Measurements from ENCODE around the gene ARHGAP24. TPM values are rescaled to one million over a fixed set of nuclear protein-coding genes. Genes with fewer than 3 reads are reported as not detected.
"Not testable (repeated sequence)": the region's sequence is repeated elsewhere in the genome, so short reads cannot be mapped to it uniquely, and the experiment has no call there.

Gene ARHGAP24
- total and polyA plus RNA-seq, 9 donors = 6.6 to 16.7 (median 10.0) TPM

DNA sequence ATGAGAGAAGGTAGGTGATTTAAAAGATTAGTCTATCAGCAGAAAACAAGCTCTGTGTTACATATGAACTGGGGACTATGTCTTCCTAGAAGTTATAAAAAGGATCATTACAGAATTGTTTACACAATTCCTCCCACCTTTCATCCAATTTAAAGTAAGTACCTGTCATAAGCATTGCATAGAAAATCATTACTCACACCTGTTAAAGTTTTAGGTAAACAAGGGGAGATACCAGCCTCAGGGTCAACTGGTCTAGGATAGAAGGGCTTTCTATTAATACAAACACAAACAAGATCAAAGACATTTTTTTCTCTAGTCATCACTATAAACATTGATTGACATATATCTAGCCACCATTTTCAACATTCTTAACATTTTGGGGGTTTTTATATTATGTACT is 333.9 kb downstream of the ARHGAP24 start:
- H3K27me3 ChIP-seq = no peaks in the 10 kb centered on the region
- no peak overlapping the region for H3K27ac ChIP-seq
- H3K9me3 ChIP-seq = no peaks in the 10 kb centered on the region
- no peak overlapping the region for H3K4me3 ChIP-seq
- intact Hi-C loops (cut with DNase I) = no loop called here
- DNase-seq = no peak
- peaks cover 4% of the 10 kb centered on the region for H3K4me1 ChIP-seq (ENCODE audit: insufficient read depth)
- no peaks in the 10 kb centered on the region for H3K36me3 ChIP-seq
- TF ChIP-seq EP300 (IDR thresholded peaks at IDR 0.05) (no peak), CTCF (IDR thresholded peaks at IDR 0.05) (no peak), POLR2A (IDR thresholded peaks at IDR 0.05) (no peak)

GRCh38 chr4:85812776-85813175 is 337.8 kb downstream of the ARHGAP24 start:
- TF ChIP-seq CTCF (IDR thresholded peaks at IDR 0.05) (no peak), EP300 (IDR thresholded peaks at IDR 0.05) (no peak), POLR2A (IDR thresholded peaks at IDR 0.05) (no peak)
- intact Hi-C loops (cut with DNase I) = no loop called here
- no peak overlapping the region for H3K27ac ChIP-seq
- no peaks in the 10 kb centered on the region for H3K36me3 ChIP-seq
- no peaks in the 10 kb centered on the region for H3K9me3 ChIP-seq
- 87 to 93% (median 89%) methylated on average over 4 of the region's 4 CpGs for WGBS, 3 donors
- no peak overlapping the region for H3K4me3 ChIP-seq
- no peak for DNase-seq
- no peaks in the 10 kb centered on the region for H3K27me3 ChIP-seq
- H3K4me1 ChIP-seq (ENCODE audit: insufficient read depth) = no peaks in the 10 kb centered on the region

- Histone ChIP-seq H3K27me3 (no peaks in the 10 kb centered on the region), H3K4me3 (no peak overlapping the region), H3K36me3 (no peaks in the 10 kb centered on the region), H3K9me3 (no peaks in the 10 kb centered on the region), H3K27ac (no peak overlapping the region), H3K4me1 (ENCODE audit: insufficient read depth) (no peaks in the 10 kb centered on the region)
- TF ChIP-seq POLR2A (IDR thresholded peaks at IDR 0.05) = no peak
- TF ChIP-seq EP300 (IDR thresholded peaks at IDR 0.05) = no peak
- no peak for TF ChIP-seq CTCF (IDR thresholded peaks at IDR 0.05)
- intact Hi-C loops (cut with DNase I) = no loop called here
- DNase-seq = no peak
- WGBS, 3 donors = 95 to 96% (median 95%) methylated on average over 7 of the region's 7 CpGs
These were observed 341.0 kb downstream of the ARHGAP24 start for GRCh38 chr4:85815796-85816459.

- intact Hi-C loops (cut with DNase I) = no loop called here
- 65 to 76% (median 70%) methylated on average over 3 of the region's 3 CpGs for WGBS, 3 donors
These were observed 343.8 kb downstream of the ARHGAP24 start for GRCh38 chr4:85818700-85819099.

GRCh38 chr4:85820101-85820500 is 345.2 kb downstream of the ARHGAP24 start:
- H3K4me1 ChIP-seq (ENCODE audit: insufficient read depth); H3K4me3 ChIP-seq; H3K36me3 ChIP-seq; DNase-seq; H3K9me3 ChIP-seq; H3K27me3 ChIP-seq; H3K27ac ChIP-seq; intact Hi-C loops (cut with DNase I): not testable (repeated sequence)

More at GRCh38 chr4:85818700-85819099, 343.8 kb downstream of the ARHGAP24 start:
- Histone ChIP-seq H3K4me3 (no peak overlapping the region), H3K27me3 (no peaks in the 10 kb centered on the region), H3K4me1 (ENCODE audit: insufficient read depth) (peaks cover 3% of the 10 kb centered on the region), H3K27ac (no peak overlapping the region), H3K9me3 (no peaks in the 10 kb centered on the region), H3K36me3 (no peaks in the 10 kb centered on the region)
- TF ChIP-seq EP300 (IDR thresholded peaks at IDR 0.05) (no peak), CTCF (IDR thresholded peaks at IDR 0.05) (no peak), POLR2A (IDR thresholded peaks at IDR 0.05) (no peak)
- DNase-seq = no peak

Measured in ovary (tissue), 9 donors.